Measurements from ENCODE around the gene PRSS22.

DNA sequence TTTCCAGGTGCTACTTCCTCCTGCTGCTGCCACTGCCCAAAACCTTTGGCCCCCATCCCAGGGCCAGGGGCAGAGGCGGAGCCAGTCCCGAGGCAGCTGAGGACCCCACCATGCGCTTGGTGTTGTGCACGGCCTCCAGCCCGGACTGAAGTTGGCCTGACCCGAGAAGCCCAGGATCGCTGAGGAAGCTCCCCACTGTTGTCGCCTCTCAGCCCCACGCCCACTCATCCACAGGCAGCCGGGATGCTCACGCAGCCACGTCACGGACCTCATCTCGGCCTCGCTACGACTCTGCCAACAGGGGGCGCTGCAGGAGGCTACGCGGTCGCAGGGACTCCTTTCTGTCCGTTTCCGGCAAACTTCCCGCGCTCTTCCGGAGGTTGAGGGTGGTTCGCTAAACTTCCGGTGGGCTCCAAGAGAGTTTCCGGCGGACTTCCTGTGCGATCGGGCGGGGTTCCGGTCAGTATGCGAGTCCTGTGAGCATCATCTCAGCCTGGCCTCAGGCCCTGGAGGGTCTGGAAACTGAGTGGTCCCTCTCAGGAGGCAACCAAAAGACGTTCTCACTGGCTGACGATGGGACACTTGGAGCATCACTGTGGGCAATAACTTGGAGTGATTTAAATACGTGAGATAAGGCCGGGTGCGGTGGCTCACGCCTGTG, 15.5 kb downstream of the PRSS22 start:
- TF ChIP-seq EZH2 (IDR thresholded peaks at IDR 0.05; ENCODE audit: low read length, unreplicated experiment) (no peak), CTCF (conservative IDR thresholded peaks at IDR 0.05; ENCODE audit: low read depth, low read length) (peak; percentile 59), EZH2phosphoT487 (IDR thresholded peaks at IDR 0.05; ENCODE audit: borderline replicate concordance, low read length) (no peak)
